ENCODE data around the gene OSBPL7. TPM values are rescaled to one million over a fixed set of nuclear protein-coding genes. Genes with fewer than 3 reads are reported as not detected.

OSBPL7 gene
- 1 to 10 TPM; 2.9 to 7.8 (median 4.1) TPM for total RNA-seq
- 10 to 100 TPM; 14.1 to 40.8 (median 16.2) TPM for polyA plus RNA-seq

DNA sequence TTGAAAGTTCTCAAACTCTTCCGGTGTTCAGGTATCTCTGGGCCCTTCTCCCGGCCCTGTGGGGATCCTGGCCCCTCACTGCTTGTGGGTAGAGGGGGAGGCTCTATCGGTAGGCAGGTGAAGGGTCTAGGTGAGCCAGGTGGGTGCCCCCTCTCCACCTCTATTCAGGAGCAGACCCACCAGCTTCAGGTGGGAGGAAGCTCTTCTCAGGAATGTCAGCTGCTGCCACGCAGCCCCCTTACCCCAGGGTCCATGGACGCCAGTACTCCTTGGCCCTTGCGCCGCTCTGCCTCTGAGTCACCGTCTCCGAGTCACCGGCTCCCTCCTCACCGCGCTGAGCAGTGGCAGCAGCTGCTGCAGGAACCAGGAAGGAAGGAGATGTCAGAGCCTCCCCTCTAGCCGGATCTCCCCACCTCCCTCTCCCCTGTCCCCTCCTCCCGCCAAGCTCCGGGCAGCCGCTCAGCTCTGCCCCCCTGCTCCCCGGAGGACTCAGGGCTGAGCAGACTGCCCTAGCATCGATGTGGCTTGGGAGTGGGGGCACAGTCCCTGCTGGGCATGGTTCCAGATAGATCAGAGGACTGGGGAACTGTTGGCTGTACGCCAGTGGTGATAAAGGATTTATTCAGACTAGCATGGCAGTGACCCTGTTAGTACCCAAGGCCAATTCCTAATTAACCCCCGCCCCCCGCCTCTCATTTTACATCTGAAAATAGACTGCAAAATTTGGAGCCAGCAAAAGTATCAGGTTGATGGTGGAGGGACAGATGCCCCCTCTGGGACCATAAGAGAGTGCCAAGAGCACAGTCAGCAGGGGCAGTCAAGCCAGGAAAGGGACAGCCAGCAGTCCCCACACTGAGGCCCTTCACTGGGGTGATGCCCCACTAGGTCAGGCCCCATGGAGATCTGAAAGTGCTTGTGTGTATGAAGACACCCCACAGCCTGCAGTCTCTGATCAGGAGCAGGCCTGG, at the start of gene OSBPL7:
Gene OSBPL7 (minus strand): TSS at position 371 of the 968 bp plus-strand sequence. CDS start 1,516 bp downstream, outside the sequence.
- peaks cover 0 to 23% (median 20%) of the 10 kb centered on the region in 4 donors for H3K4me1 ChIP-seq
- H3K9me3 ChIP-seq = no peaks in the 10 kb centered on the region
- no peaks in the 10 kb centered on the region for H3K27me3 ChIP-seq
- peak in 1 of 2 donors; percentile 34 for TF ChIP-seq POLR2A (IDR thresholded peaks at IDR 0.05)
- no peak for TF ChIP-seq EP300 (IDR thresholded peaks at IDR 0.05)
- peak in 2 of 4 donors; percentile 41 to 60 for TF ChIP-seq POLR2AphosphoS5 (IDR thresholded peaks at IDR 0.05)
- TF ChIP-seq, protein P1, sequence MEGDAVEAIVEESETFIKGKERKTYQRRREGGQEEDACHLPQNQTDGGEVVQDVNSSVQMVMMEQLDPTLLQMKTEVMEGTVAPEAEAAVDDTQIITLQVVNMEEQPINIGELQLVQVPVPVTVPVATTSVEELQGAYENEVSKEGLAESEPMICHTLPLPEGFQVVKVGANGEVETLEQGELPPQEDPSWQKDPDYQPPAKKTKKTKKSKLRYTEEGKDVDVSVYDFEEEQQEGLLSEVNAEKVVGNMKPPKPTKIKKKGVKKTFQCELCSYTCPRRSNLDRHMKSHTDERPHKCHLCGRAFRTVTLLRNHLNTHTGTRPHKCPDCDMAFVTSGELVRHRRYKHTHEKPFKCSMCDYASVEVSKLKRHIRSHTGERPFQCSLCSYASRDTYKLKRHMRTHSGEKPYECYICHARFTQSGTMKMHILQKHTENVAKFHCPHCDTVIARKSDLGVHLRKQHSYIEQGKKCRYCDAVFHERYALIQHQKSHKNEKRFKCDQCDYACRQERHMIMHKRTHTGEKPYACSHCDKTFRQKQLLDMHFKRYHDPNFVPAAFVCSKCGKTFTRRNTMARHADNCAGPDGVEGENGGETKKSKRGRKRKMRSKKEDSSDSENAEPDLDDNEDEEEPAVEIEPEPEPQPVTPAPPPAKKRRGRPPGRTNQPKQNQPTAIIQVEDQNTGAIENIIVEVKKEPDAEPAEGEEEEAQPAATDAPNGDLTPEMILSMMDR (IDR thresholded peaks at IDR 0.05) = no peak
- intact Hi-C loops (cut with DNase I) = no loop called here
- H3K36me3 ChIP-seq = peaks cover 2 to 62% (median 33%) of the 10 kb centered on the region in 4 donors
- H3K4me3 ChIP-seq = peak within 1 kb of the TSS; percentile 41 to 60 (median 50)
- peak within 1 kb of the TSS; percentile 30 to 46 (median 40) for H3K27ac ChIP-seq
- DNase-seq = peak; percentile 88
- 3 to 7% methylated on average over 21 of the region's 21 CpGs for WGBS, 2 donors

DNA sequence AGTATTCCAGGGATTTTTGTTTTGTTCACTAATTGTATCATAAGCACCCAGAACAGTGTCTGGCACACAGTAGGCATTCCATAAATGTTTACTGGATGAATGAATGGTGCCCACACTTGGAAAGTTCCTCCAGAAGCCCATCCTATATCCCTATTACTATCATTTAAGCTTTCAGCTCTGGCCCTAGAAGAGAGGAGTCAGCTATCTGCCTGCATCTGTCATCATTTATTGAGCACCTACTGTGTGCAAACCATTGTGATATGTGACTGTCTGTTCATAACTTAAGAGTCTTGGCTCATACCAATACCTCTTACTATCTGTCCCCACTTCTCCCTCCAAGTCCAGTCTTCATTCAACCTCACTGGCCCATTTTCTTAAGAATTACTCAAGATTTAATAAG, 49.5 kb upstream of the OSBPL7 start:
- peaks cover 7 to 86% (median 44%) of the 10 kb centered on the region in 3 donors for H3K27me3 ChIP-seq
- intact Hi-C loops (cut with DNase I) = no loop called here

GRCh38 chr17:47870056-47870455, 48.5 kb upstream of the OSBPL7 start:
- intact Hi-C loops (cut with DNase I) = no loop called here
- peaks cover 7 to 82% (median 41%) of the 10 kb centered on the region in 3 donors for H3K27me3 ChIP-seq
- 47 to 54% methylated on average over 1 of the region's 1 CpG for WGBS, 2 donors

More for the DNA sequence above, 49.5 kb upstream of the OSBPL7 start:
- no peak for TF ChIP-seq POLR2AphosphoS5 (IDR thresholded peaks at IDR 0.05)
- TF ChIP-seq, protein P1 (IDR thresholded peaks at IDR 0.05) = no peak
- no peak for TF ChIP-seq POLR2A (IDR thresholded peaks at IDR 0.05)
- TF ChIP-seq EP300 (IDR thresholded peaks at IDR 0.05) = no peak
- H3K4me1 ChIP-seq = peaks cover 0 to 6% (median 2%) of the 10 kb centered on the region in 4 donors
- no peak overlapping the region for H3K4me3 ChIP-seq
- DNase-seq = no peak
- H3K36me3 ChIP-seq = no peaks in the 10 kb centered on the region
- no peak overlapping the region for H3K27ac ChIP-seq
- H3K9me3 ChIP-seq = no peaks in the 10 kb centered on the region

GRCh38 chr17:47869114-47869513, 47.5 kb upstream of the OSBPL7 start:
- H3K4me3 ChIP-seq = no peak overlapping the region
- no peak overlapping the region for H3K27ac ChIP-seq
- H3K36me3 ChIP-seq = no peaks in the 10 kb centered on the region
- TF ChIP-seq, protein P1 (IDR thresholded peaks at IDR 0.05) = no peak
- TF ChIP-seq EP300 (IDR thresholded peaks at IDR 0.05) = no peak
- TF ChIP-seq POLR2A (IDR thresholded peaks at IDR 0.05) = no peak
- no peak for TF ChIP-seq POLR2AphosphoS5 (IDR thresholded peaks at IDR 0.05)
- peaks cover 0 to 6% (median 2%) of the 10 kb centered on the region in 4 donors for H3K4me1 ChIP-seq
- H3K9me3 ChIP-seq = no peaks in the 10 kb centered on the region
- peaks cover 7 to 81% (median 33%) of the 10 kb centered on the region in 3 donors for H3K27me3 ChIP-seq
- WGBS, 2 donors = 43 to 52% methylated on average over 2 of the region's 2 CpGs
- no peak for DNase-seq
- intact Hi-C loops (cut with DNase I) = no loop called here

More at GRCh38 chr17:47870056-47870455, 48.5 kb upstream of the OSBPL7 start:
- Histone ChIP-seq H3K4me3 (no peak overlapping the region), H3K36me3 (no peaks in the 10 kb centered on the region), H3K27ac (no peak overlapping the region), H3K4me1 (peaks cover 0 to 6% (median 2%) of the 10 kb centered on the region in 4 donors), H3K9me3 (no peaks in the 10 kb centered on the region)
- DNase-seq = no peak
- TF ChIP-seq EP300 (IDR thresholded peaks at IDR 0.05) (no peak), POLR2AphosphoS5 (IDR thresholded peaks at IDR 0.05) (no peak), POLR2A (IDR thresholded peaks at IDR 0.05) (no peak)
- TF ChIP-seq, protein P1 (IDR thresholded peaks at IDR 0.05) = no peak

Data from sigmoid colon (tissue), 7 donors.